Dendritic cell treated with granulocyte-macrophage colony-stimulating factor and Interleukin-4, amounts not matched to agents 40 ng/mL and 50 ng/mL, for 4 days (primary cell): ENCODE data around the gene NCKAP5L.

Experiments
- H3K27ac Mint-ChIP-seq: one replicate; pipeline ENCODE4 v1.8.0; 2022; ENCODE audit warnings: mild to moderate bottlenecking, mixed read lengths
- H3K27me3 Mint-ChIP-seq: one replicate; pipeline ENCODE4 v1.8.0; 2022; ENCODE audit warnings: mild to moderate bottlenecking, mixed read lengths
- H3K36me3 Mint-ChIP-seq: one replicate; pipeline ENCODE4 v1.8.0; 2022; ENCODE audit warnings: low read depth, mixed read lengths
- H3K4me1 Mint-ChIP-seq: one replicate; pipeline ENCODE4 v1.8.0; 2022; ENCODE audit warnings: low read depth, mixed read lengths
- H3K4me3 Mint-ChIP-seq: one replicate; pipeline ENCODE4 v1.8.0; 2022; ENCODE audit warnings: mild to moderate bottlenecking, moderate library complexity, mixed read lengths
- H3K9me3 Mint-ChIP-seq: one replicate; pipeline ENCODE4 v1.8.0; 2022; ENCODE audit warnings: mixed read lengths
- intact Hi-C: fragments of 100-400 bp; cut with micrococcal nuclease; formaldehyde crosslinking; loops from one replicate; pipeline ENCODE4 v1.15.0; 2022

Gene NCKAP5L

GRCh38 chr12:49762468-49762847 lies 65.8 kb downstream of the NCKAP5L start:
- no peaks in the 10 kb centered on the region for H3K9me3 Mint-ChIP-seq
- H3K36me3 Mint-ChIP-seq: peaks cover 78% of the 10 kb centered on the region
- peak overlapping the region; percentile 72 for H3K27ac Mint-ChIP-seq
- no peak overlapping the region for H3K4me3 Mint-ChIP-seq
- no peaks in the 10 kb centered on the region for H3K27me3 Mint-ChIP-seq
- intact Hi-C loops: no loop called here
- H3K4me1 Mint-ChIP-seq: peaks cover 32% of the 10 kb centered on the region

GRCh38 chr12:49761677-49762467 lies 66.3 kb downstream of the NCKAP5L start:
- Mint-ChIP-seq H3K36me3 (peaks cover 84% of the 10 kb centered on the region), H3K9me3 (no peaks in the 10 kb centered on the region)
- intact Hi-C loops: no loop called here

GRCh38 chr12:49750996-49751393 lies 77.2 kb downstream of the NCKAP5L start:
- Mint-ChIP-seq H3K27ac (peak overlapping the region; percentile 66), H3K27me3 (no peaks in the 10 kb centered on the region), H3K36me3 (peaks cover 75% of the 10 kb centered on the region), H3K9me3 (no peaks in the 10 kb centered on the region), H3K4me1 (peaks cover 83% of the 10 kb centered on the region), H3K4me3 (no peak overlapping the region)
- intact Hi-C loops: no loop called here

More at GRCh38 chr12:49761677-49762467, 66.3 kb downstream of the NCKAP5L start:
- peaks cover 32% of the 10 kb centered on the region for H3K4me1 Mint-ChIP-seq
- no peaks in the 10 kb centered on the region for H3K27me3 Mint-ChIP-seq
- H3K4me3 Mint-ChIP-seq: no peak overlapping the region
- peak overlapping the region; percentile 72 for H3K27ac Mint-ChIP-seq

GRCh38 chr12:49750027-49750995 lies 77.9 kb downstream of the NCKAP5L start:
- H3K4me1 Mint-ChIP-seq: peaks cover 84% of the 10 kb centered on the region
- no peaks in the 10 kb centered on the region for H3K27me3 Mint-ChIP-seq
- intact Hi-C loops: no loop called here
- H3K9me3 Mint-ChIP-seq: no peaks in the 10 kb centered on the region
- H3K27ac Mint-ChIP-seq: peak overlapping the region; percentile 66
- H3K36me3 Mint-ChIP-seq: peaks cover 68% of the 10 kb centered on the region
- no peak overlapping the region for H3K4me3 Mint-ChIP-seq

- Mint-ChIP-seq H3K4me3 (no peak overlapping the region), H3K27ac (no peak overlapping the region), H3K27me3 (no peaks in the 10 kb centered on the region), H3K36me3 (peaks cover 66% of the 10 kb centered on the region), H3K4me1 (peaks cover 84% of the 10 kb centered on the region), H3K9me3 (no peaks in the 10 kb centered on the region)
- intact Hi-C loops: no loop called here
Measured at GRCh38 chr12:49748800-49749199, 79.4 kb downstream of the NCKAP5L start.

GRCh38 chr12:49748306-49748705 lies 79.9 kb downstream of the NCKAP5L start:
- no peak overlapping the region for H3K4me3 Mint-ChIP-seq
- no peaks in the 10 kb centered on the region for H3K27me3 Mint-ChIP-seq
- H3K4me1 Mint-ChIP-seq: peaks cover 84% of the 10 kb centered on the region
- intact Hi-C loops: no loop called here
- H3K27ac Mint-ChIP-seq: no peak overlapping the region
- H3K9me3 Mint-ChIP-seq: no peaks in the 10 kb centered on the region
- H3K36me3 Mint-ChIP-seq: peaks cover 66% of the 10 kb centered on the region

- intact Hi-C loops: no loop called here
- H3K4me3 Mint-ChIP-seq: no peak overlapping the region
- H3K27me3 Mint-ChIP-seq: no peaks in the 10 kb centered on the region
- peaks cover 65% of the 10 kb centered on the region for H3K4me1 Mint-ChIP-seq
- peaks cover 56% of the 10 kb centered on the region for H3K36me3 Mint-ChIP-seq
- no peaks in the 10 kb centered on the region for H3K9me3 Mint-ChIP-seq
- H3K27ac Mint-ChIP-seq: no peak overlapping the region
Measured at GRCh38 chr12:49744363-49744885, 83.8 kb downstream of the NCKAP5L start.

GRCh38 chr12:49741882-49742620 lies 86.2 kb downstream of the NCKAP5L start:
- intact Hi-C loops: loop anchor here (2.0 kb wide), 1 partner anchor 35 kb away; the partner anchor contains the start of gene FMNL3
- Mint-ChIP-seq H3K9me3 (no peaks in the 10 kb centered on the region), H3K4me3 (peak overlapping the region; percentile 84), H3K27ac (peak overlapping the region; percentile 96), H3K36me3 (peaks cover 46% of the 10 kb centered on the region), H3K4me1 (peaks cover 44% of the 10 kb centered on the region), H3K27me3 (no peaks in the 10 kb centered on the region)
